ENCODE measurements around the gene MARCHF10.

GRCh38 chr17:62676952-62677596 lies 131.0 kb downstream of the MARCHF10 start:
- TF ChIP-seq CTCF (conservative IDR thresholded peaks at IDR 0.05; ENCODE audit: low read length), result no peak
- no peak for TF ChIP-seq EZH2phosphoT487 (IDR thresholded peaks at IDR 0.05; ENCODE audit: borderline replicate concordance, low read depth, low read length)
